GM23248 (cell line): ENCODE data around the gene RERE. TPM values are rescaled to one million over a fixed set of nuclear protein-coding genes. Genes with fewer than 3 reads are reported as not detected.

Experiments
- DNase-seq: peaks from one replicate; pipeline ENCODE4 v3.0.0-alpha.2; 2015
- H2AFZ ChIP-seq: fragments of 200-600 bp; sonication (generic); 2 replicates; pipeline ENCODE4 v1.6.1; 2016; ENCODE audit warnings: antibody characterized with exemption
- H3F3A ChIP-seq: fragments of 200-600 bp; sonication (generic); 2 replicates; pipeline ENCODE4 v1.6.1; 2016; ENCODE audit warnings: mild to moderate bottlenecking, antibody characterized with exemption, mixed run types; ENCODE audit not compliant: insufficient read depth
- H3K27ac ChIP-seq: fragments of 200-600 bp; sonication (generic); 2 replicates; pipeline ENCODE4 v1.5.1; 2016; ENCODE audit warnings: mild to moderate bottlenecking
- H3K27me3 ChIP-seq: fragments of 200-600 bp; sonication (generic); replicated peaks from 2 replicates; pipeline ENCODE4 v1.6.1; 2016; ENCODE audit warnings: mild to moderate bottlenecking; ENCODE audit not compliant: insufficient read depth
- H3K36me3 ChIP-seq: fragments of 200-600 bp; sonication (generic); 2 replicates; pipeline ENCODE4 v1.6.1; 2016; ENCODE audit warnings: low read depth, mild to moderate bottlenecking
- H3K4me1 ChIP-seq: fragments of 200-600 bp; sonication (generic); 2 replicates; pipeline ENCODE4 v1.6.1; 2016; ENCODE audit warnings: mild to moderate bottlenecking; ENCODE audit not compliant: insufficient read depth
- H3K4me2 ChIP-seq: fragments of 200-600 bp; sonication (generic); one replicate; pipeline ENCODE4 v1.6.1; 2016; ENCODE audit warnings: mild to moderate bottlenecking; ENCODE audit not compliant: unreplicated experiment
- H3K4me3 ChIP-seq: fragments of 200-600 bp; sonication (generic); 2 replicates; pipeline ENCODE4 v1.5.1; 2016; ENCODE audit warnings: mild to moderate bottlenecking
- H3K79me2 ChIP-seq: fragments of 200-600 bp; sonication (generic); 2 replicates; pipeline ENCODE4 v1.6.1; 2016; ENCODE audit warnings: mild to moderate bottlenecking; ENCODE audit not compliant: insufficient read depth
- H3K9ac ChIP-seq: fragments of 200-600 bp; sonication (generic); 2 replicates; pipeline ENCODE4 v1.6.1; 2016; ENCODE audit warnings: mild to moderate bottlenecking
- H3K9me2 ChIP-seq: fragments of 200-600 bp; sonication (generic); 2 replicates; pipeline ENCODE4 v1.6.1; 2016; ENCODE audit warnings: mixed run types, mild to moderate bottlenecking, moderate library complexity; ENCODE audit not compliant: insufficient read depth
- H3K9me3 ChIP-seq: fragments of 200-600 bp; sonication (generic); one replicate; pipeline ENCODE4 v1.6.1; 2017; ENCODE audit warnings: low read depth
- H4K20me1 ChIP-seq: fragments of 200-600 bp; sonication (generic); 2 replicates; pipeline ENCODE4 v1.6.0; 2016; ENCODE audit not compliant: insufficient read depth
- EZH2 ChIP-seq: fragments of 200-600 bp; sonication (generic); IDR thresholded peaks from 2 replicates; pipeline ENCODE4 v1.6.1; 2018; ENCODE audit warnings: antibody characterized with exemption, mild to moderate bottlenecking; ENCODE audit not compliant: insufficient read depth, poor library complexity, severe bottlenecking
- EZH2phosphoT487 ChIP-seq: fragments of 200-600 bp; sonication (generic); IDR thresholded peaks from 2 replicates; pipeline ENCODE4 v1.6.1; 2018; ENCODE audit warnings: antibody characterized with exemption, moderate library complexity, mild to moderate bottlenecking, low read depth; ENCODE audit not compliant: insufficient read depth
- WGBS, 2 experiments: methylation state at CpG; one replicate each; pipeline ENCODE4 v1.1.6; 2015 to 2017; ENCODE audit warnings: low lambda C conversion rate in 2 of 2, low coverage in 1 of 2; ENCODE audit errors: missing lambda C conversion rate in 2 of 2; 5-methylcytosine and 5-hydroxymethylcytosine counted together
- in situ Hi-C: fragments of 300-500 bp; cut with MboI; formaldehyde crosslinking; loops from 2 replicates; pipeline ENCODE4 v1.15.0; 2020
- polyA plus RNA-seq: library from polyadenylated mRNA; unstranded; fragments of >200 nt; fragmentation: Nextera tagmentation; extraction: Ambion mirVana; gene quantifications from 2 replicates; pipeline ENCODE4 v1.2.1, GENCODE V29; 2016
- total RNA-seq: library from RNA; depleted of rRNA; stranded (reverse); fragments of >200 nt; shearing (Covaris generic); gene quantifications from 2 replicates; pipeline ENCODE4 v1.2.3, GENCODE V29; 2014

The RERE gene
- total and polyA plus RNA-seq, 2 experiments from 2014 or later: 26.0 to 26.2 TPM

- Histone ChIP-seq H3K9me3 (no peaks in the 10 kb centered on the region), H3F3A (0 out of 2 replicates have a peak, but pooled peaks cover 7% of the 10 kb centered on the region), H3K4me3 (no peak overlapping the region), H2AFZ (no peak overlapping the region), H3K9ac (no peak overlapping the region), H3K36me3 (no peaks in the 10 kb centered on the region), H3K4me2 (no peak overlapping the region), H3K27ac (no peak overlapping the region), H3K9me2 (no peaks in the 10 kb centered on the region), H4K20me1 (no peaks in the 10 kb centered on the region), H3K27me3 (no peaks in the 10 kb centered on the region), H3K4me1 (peaks cover 20% of the 10 kb centered on the region), H3K79me2 (peaks cover 30% of the 10 kb centered on the region; the same call in 1 of the 2 replicates)
- in situ Hi-C loops: loop anchor here (5.0 to 25.0 kb wide), 2 partner anchors 151 to 271 kb away; no protein-coding TSS in a partner anchor
- WGBS, 2 experiments: 96 to 98% methylated on average over 3 of the region's 3 CpGs
- TF ChIP-seq EZH2 (no peak), EZH2phosphoT487 (no peak)
- DNase-seq: no peak
Observed at GRCh38 chr1:8565802-8566201, 251.6 kb downstream of the RERE start.

DNA sequence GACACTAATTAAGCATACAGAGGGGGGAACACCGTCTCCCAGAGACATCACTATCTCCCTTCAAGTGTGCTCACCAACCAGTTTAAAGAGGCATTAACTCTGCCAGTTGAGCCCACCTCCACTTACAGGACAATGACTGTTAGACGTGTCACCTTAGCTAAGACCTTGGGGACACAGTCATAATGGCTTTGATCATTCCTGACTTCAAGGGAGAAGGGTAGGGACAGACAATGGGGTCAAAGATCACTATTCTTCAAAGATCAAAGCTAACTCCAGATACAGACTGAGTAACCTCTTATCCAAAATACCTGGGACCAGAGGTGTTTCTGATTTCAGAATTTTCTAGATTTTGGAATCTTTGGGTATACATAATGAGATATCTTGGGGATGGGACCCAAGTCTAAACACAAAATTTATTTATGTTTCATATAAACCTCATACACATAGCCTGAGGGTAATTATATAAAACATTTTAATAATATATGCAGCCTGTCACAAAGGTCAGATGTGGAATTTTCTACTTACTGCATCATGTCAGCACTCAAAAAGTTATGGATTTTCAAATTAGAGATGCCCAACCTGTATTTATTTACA, 253.4 kb downstream of the RERE start:
- H3K27ac ChIP-seq: no peak overlapping the region; the same call in 1 of the 2 replicates
- no peaks in the 10 kb centered on the region for H4K20me1 ChIP-seq
- H3K9me2 ChIP-seq: no peaks in the 10 kb centered on the region
- no peaks in the 10 kb centered on the region for H3K27me3 ChIP-seq
- no peak for TF ChIP-seq EZH2
- TF ChIP-seq EZH2phosphoT487: no peak
- H3K79me2 ChIP-seq: peaks cover 26% of the 10 kb centered on the region; the same call in 1 of the 2 replicates
- in situ Hi-C loops: loop anchor here (25.0 kb wide), 1 partner anchor 273 kb away; no protein-coding TSS in a partner anchor
- no peak for DNase-seq
- H3K4me1 ChIP-seq: peaks cover 20% of the 10 kb centered on the region
- H3K4me3 ChIP-seq: no peak overlapping the region
- no peaks in the 10 kb centered on the region for H3K9me3 ChIP-seq
- 77 to 82% methylated on average over 2 of the region's 2 CpGs for WGBS, 2 experiments
- H3K36me3 ChIP-seq: no peaks in the 10 kb centered on the region
- 0 out of 2 replicates have a peak, but pooled peaks cover 7% of the 10 kb centered on the region for H3F3A ChIP-seq
- H2AFZ ChIP-seq: no peak overlapping the region
- peak overlapping the region; percentile 22 for H3K4me2 ChIP-seq
- H3K9ac ChIP-seq: no peak overlapping the region

DNA sequence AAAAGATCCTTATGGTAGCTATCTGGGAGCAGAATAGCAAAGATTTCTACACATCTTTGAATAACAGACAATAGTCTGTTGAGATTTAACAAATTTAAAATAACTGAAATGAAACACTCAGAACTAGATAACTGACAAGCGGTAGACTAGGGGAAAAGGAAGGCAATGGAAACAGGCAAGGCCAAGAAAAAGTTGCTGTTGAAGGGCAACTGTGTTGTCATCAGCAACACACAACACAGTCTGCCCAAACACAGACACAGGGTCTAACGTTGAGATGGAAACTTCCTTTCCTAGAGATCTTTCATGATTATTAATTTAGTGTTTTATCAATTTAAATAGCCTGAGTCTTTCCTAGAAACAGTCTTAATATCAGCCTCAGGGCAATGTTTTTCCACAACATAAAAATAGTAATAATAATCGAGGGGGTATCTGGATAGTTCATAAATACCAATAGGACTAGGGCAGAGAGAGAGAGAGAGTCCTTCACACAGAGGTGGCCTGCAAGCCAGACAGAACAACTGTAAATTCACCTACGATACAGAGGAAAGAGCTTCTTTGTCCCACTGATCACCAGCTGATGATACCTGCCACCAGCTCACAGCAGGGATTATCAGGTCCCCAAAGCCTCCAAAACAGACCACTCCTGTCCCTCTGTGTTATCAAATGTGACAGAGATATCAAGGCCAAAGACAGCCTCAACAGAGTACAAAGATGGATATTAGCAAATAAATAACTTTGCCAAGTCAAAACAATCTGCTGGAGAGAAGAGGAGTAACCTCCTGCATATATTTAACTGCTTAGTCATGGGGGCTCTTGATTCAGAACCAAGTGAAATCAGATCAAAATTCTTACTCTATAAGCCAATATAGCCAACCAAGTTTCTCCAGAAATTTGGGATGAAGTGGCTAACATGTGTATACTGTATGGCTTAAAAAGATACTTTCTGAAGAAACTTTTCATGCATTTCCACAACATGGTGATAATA, 254.3 kb downstream of the RERE start:
- TF ChIP-seq EZH2 (no peak), EZH2phosphoT487 (no peak)
- Histone ChIP-seq H3K36me3 (no peaks in the 10 kb centered on the region), H3K9me2 (no peaks in the 10 kb centered on the region), H3K27ac (peak overlapping the region; percentile 37; the same call in 1 of the 2 replicates), H3F3A (0 out of 2 replicates have a peak, but pooled peaks cover 7% of the 10 kb centered on the region), H3K4me1 (peaks cover 20% of the 10 kb centered on the region), H3K9ac (peak overlapping the region; percentile 45), H3K4me2 (peak overlapping the region; percentile 22), H3K27me3 (no peaks in the 10 kb centered on the region), H4K20me1 (no peaks in the 10 kb centered on the region), H2AFZ (no peak overlapping the region), H3K4me3 (no peak overlapping the region), H3K79me2 (peaks cover 24% of the 10 kb centered on the region; the same call in 1 of the 2 replicates), H3K9me3 (no peaks in the 10 kb centered on the region)
- 49 to 59% methylated on average over 4 of the region's 4 CpGs for WGBS, 2 experiments
- peak; percentile 73 for DNase-seq
- in situ Hi-C loops: loop anchor here (25.0 kb wide), 1 partner anchor 274 kb away; no protein-coding TSS in a partner anchor

DNA sequence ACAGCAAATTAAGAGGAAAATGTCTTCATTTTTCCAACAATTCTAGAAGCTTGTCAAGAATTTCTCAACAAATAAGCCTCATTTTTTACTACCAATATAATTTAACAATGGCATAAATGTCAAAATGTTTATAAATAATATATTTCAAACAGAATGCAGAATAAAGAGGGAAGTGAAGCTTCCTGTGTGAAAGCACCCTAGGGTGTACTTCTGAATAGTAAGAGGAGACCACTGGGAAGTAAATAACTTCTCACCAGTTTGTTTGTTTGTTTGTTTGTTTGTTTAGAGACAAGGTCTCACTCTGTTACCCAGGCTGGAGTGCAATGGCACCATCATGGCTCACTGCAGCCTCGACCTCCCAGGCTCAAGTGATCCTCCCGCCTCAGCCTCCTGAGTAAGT, 255.2 kb downstream of the RERE start:
- H3K36me3 ChIP-seq: no peaks in the 10 kb centered on the region
- H3K79me2 ChIP-seq: peaks cover 24% of the 10 kb centered on the region; the same call in 1 of the 2 replicates
- no peaks in the 10 kb centered on the region for H3K9me2 ChIP-seq
- DNase-seq: no peak
- no peak overlapping the region for H2AFZ ChIP-seq
- no peaks in the 10 kb centered on the region for H3K9me3 ChIP-seq
- 97 to 98% methylated on average over 2 of the region's 2 CpGs for WGBS, 2 experiments
- no peak overlapping the region for H3K4me2 ChIP-seq
- TF ChIP-seq EZH2: no peak
- TF ChIP-seq EZH2phosphoT487: no peak
- no peak overlapping the region for H3K4me3 ChIP-seq
- no peaks in the 10 kb centered on the region for H3K27me3 ChIP-seq
- in situ Hi-C loops: loop anchor here (25.0 kb wide), 1 partner anchor 275 kb away; no protein-coding TSS in a partner anchor
- H3K4me1 ChIP-seq: peaks cover 20% of the 10 kb centered on the region
- 0 out of 2 replicates have a peak, but pooled peaks cover 7% of the 10 kb centered on the region for H3F3A ChIP-seq
- H3K27ac ChIP-seq: no peak overlapping the region
- H4K20me1 ChIP-seq: no peaks in the 10 kb centered on the region
- no peak overlapping the region for H3K9ac ChIP-seq
